Neural cell (in vitro differentiated cells): Measurements from ENCODE around the gene EMC10. TPM values are rescaled to one million over a fixed set of nuclear protein-coding genes. Genes with fewer than 3 reads are reported as not detected.
A peak's percentile ranks its signal among the peaks of the same experiment; 100 is the strongest.

ENCODE experiments used
- H2AFZ ChIP-seq: fragments of 200-600, 300-800 bp; sonication (generic), shearing (Covaris generic); 2 replicates; pipeline ENCODE4 v1.6.0; 2014; ENCODE audit warnings: low read depth, mild to moderate bottlenecking, antibody characterized with exemption, low read length, moderate library complexity
- H3F3A ChIP-seq: fragments of 200-600 bp; shearing (Covaris generic); 2 replicates; pipeline ENCODE4 v1.6.1; 2016; ENCODE audit warnings: mild to moderate bottlenecking, moderate library complexity, mixed read lengths, antibody characterized with exemption, low read length; ENCODE audit not compliant: insufficient read depth, poor library complexity, severe bottlenecking
- H3K27ac ChIP-seq: fragments of 200-600, 300-800 bp; sonication (generic), shearing (Covaris generic); 2 replicates; pipeline ENCODE4 v1.5.1; 2014; ENCODE audit warnings: mild to moderate bottlenecking, low read length, moderate library complexity
- H3K27me3 ChIP-seq: fragments of 300-800, 200-600 bp; sonication (generic), shearing (Covaris generic); 2 replicates; pipeline ENCODE4 v1.6.0; 2014; ENCODE audit warnings: mild to moderate bottlenecking, low read depth, low read length, moderate library complexity; ENCODE audit not compliant: insufficient read depth
- H3K36me3 ChIP-seq: fragments of 300-800, 200-600 bp; sonication (generic), shearing (Covaris generic); 2 replicates; pipeline ENCODE4 v1.5.1; 2014; ENCODE audit warnings: mild to moderate bottlenecking, antibody characterized with exemption, low read length, moderate library complexity; ENCODE audit not compliant: insufficient read depth
- H3K4me2 ChIP-seq: fragments of 300-800, 200-600 bp; sonication (generic), shearing (Covaris generic); 2 replicates; pipeline ENCODE4 v1.6.0; 2014; ENCODE audit warnings: mild to moderate bottlenecking, low read length
- H3K4me3 ChIP-seq: fragments of 300-800, 200-600 bp; sonication (generic), shearing (Covaris generic); 2 replicates; pipeline ENCODE4 v1.5.1; 2014; ENCODE audit warnings: mild to moderate bottlenecking, low read length, moderate library complexity
- H3K79me2 ChIP-seq: fragments of 200-600 bp; shearing (Covaris generic); replicated peaks from 2 replicates; pipeline ENCODE4 v1.6.0; 2014; ENCODE audit warnings: mild to moderate bottlenecking, low read length, moderate library complexity; ENCODE audit not compliant: insufficient read depth
- H3K9ac ChIP-seq: fragments of 300-800, 200-600 bp; sonication (generic), shearing (Covaris generic); 2 replicates; pipeline ENCODE4 v1.6.1; 2016; ENCODE audit warnings: mild to moderate bottlenecking, low read length, mixed read lengths
- H3K9me2 ChIP-seq: fragments of 200-600 bp; shearing (Covaris generic); 2 replicates; pipeline ENCODE4 v1.6.1; 2016; ENCODE audit warnings: mild to moderate bottlenecking, low read length, mixed read lengths; ENCODE audit not compliant: insufficient read depth
- H3K9me3 ChIP-seq: fragments of 200-600, 300-800 bp; sonication (generic), shearing (Covaris generic); 2 replicates; pipeline ENCODE4 v1.6.1; 2016; ENCODE audit warnings: mild to moderate bottlenecking, mixed run types, low read length, moderate library complexity, mixed read lengths
- H4K20me1 ChIP-seq: fragments of 200-600 bp; shearing (Covaris generic); 2 replicates; pipeline ENCODE4 v1.6.1; 2016; ENCODE audit warnings: mild to moderate bottlenecking, mixed run types; ENCODE audit not compliant: insufficient read depth
- CTCF ChIP-seq: fragments of 450-650 bp; IDR thresholded peaks from 2 replicates; pipeline ENCODE4 v1.5.1; 2014; ENCODE audit warnings: antibody characterized with exemption, mild to moderate bottlenecking, moderate library complexity; ENCODE audit not compliant: poor library complexity, severe bottlenecking
- EP300 ChIP-seq: fragments of 450-650 bp; conservative IDR thresholded peaks from 2 replicates; pipeline ENCODE4 v1.6.1; 2014; ENCODE audit warnings: antibody characterized with exemption, mild to moderate bottlenecking, moderate library complexity; ENCODE audit not compliant: poor library complexity, severe bottlenecking
- EZH2 ChIP-seq: fragments of 200-600, 300-800 bp; shearing (Covaris generic), sonication (generic); IDR thresholded peaks from 2 replicates; pipeline ENCODE4 v1.6.1; 2014; ENCODE audit warnings: antibody characterized with exemption, low read length, borderline replicate concordance, mild to moderate bottlenecking; ENCODE audit not compliant: insufficient read depth, poor library complexity, severe bottlenecking
- MXI1 ChIP-seq: fragments of 450-650 bp; conservative IDR thresholded peaks from 2 replicates; pipeline ENCODE4 v1.6.1; 2014; ENCODE audit warnings: antibody characterized with exemption, mild to moderate bottlenecking; ENCODE audit not compliant: poor library complexity, severe bottlenecking
- POLR2AphosphoS5 ChIP-seq: IDR thresholded peaks from 2 replicates; pipeline ENCODE4 v1.6.1; 2012
- RAD21 ChIP-seq: fragments of 450-650 bp; conservative IDR thresholded peaks from 2 replicates; pipeline ENCODE4 v1.6.1; 2014; ENCODE audit warnings: antibody characterized with exemption, mild to moderate bottlenecking, moderate library complexity
- REST ChIP-seq: IDR thresholded peaks from 2 replicates; pipeline ENCODE4 v1.6.1; 2012; ENCODE audit warnings: borderline replicate concordance
- SMC3 ChIP-seq: fragments of 450-650 bp; conservative IDR thresholded peaks from 2 replicates; pipeline ENCODE4 v1.6.1; 2014; ENCODE audit warnings: antibody characterized with exemption, mild to moderate bottlenecking, moderate library complexity; ENCODE audit not compliant: poor library complexity
- TAF1 ChIP-seq: IDR thresholded peaks from 2 replicates; pipeline ENCODE4 v1.6.1; 2012; ENCODE audit warnings: low read depth
- polyA minus RNA-seq: library from RNA; depleted of rRNA, polyadenylated mRNA; stranded (reverse); fragments of >200 nt; gene quantifications from 2 replicates; pipeline ENCODE4 v1.2.3, GENCODE V29; 2014
- polyA plus RNA-seq: library from polyadenylated mRNA; depleted of rRNA; stranded (reverse); fragments of >200 nt; gene quantifications from 2 replicates; pipeline ENCODE4 v1.2.3, GENCODE V29; 2014

EMC10 gene
- polyA plus RNA-seq, result 233 and 270 TPM in 2 replicates
- 126 and 135 TPM in 2 replicates for polyA minus RNA-seq

DNA sequence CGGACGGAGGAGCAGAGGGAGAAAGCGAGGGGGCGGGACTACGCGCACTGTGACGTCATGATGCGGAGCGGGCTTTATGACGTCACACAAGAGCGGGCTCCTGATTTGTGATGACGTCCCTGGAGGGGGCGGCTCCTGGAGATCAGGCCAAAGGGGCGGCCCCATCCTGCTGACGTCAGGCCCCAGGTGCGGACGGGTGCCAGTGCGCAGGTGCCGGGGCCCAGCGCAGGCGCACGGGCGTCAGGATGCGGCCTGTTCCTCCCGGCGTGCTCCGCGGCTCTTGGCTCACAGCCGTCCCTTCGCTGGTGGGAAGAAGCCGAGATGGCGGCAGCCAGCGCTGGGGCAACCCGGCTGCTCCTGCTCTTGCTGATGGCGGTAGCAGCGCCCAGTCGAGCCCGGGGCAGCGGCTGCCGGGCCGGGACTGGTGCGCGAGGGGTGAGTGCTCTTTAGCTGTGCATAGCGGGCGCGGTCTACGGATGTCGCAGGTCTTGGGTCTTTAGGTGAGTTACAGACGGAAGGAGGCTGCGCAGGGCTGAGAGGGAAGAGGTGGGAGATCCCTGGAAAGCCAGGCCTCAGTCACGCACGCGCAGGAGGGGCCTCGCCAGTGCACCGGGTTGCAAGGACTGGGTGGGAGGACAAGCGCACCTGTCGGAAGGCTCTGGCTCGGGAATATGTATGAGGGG, at the start of gene EMC10, which contains the start of gene GARIN5A:
EMC10 (plus strand) TSS at position 284 of the 683 bp plus-strand sequence; CDS start at position 322, 38 bp downstream.
GARIN5A (minus strand) TSS at position 625 of the 683 bp plus-strand sequence; CDS start at position 165, 460 bp downstream.
- Histone ChIP-seq H3K36me3 (no peaks in the 10 kb centered on the region), H3K79me2 (peaks cover 21% of the 10 kb centered on the region), H3F3A (peaks cover 3% of the 10 kb centered on the region), H3K4me3 (peak within 1 kb of the TSS; percentile 91), H4K20me1 (no peaks in the 10 kb centered on the region), H3K27ac (peak within 1 kb of the TSS; percentile 98), H3K9ac (peak within 1 kb of the TSS; percentile 98), H3K9me2 (no peaks in the 10 kb centered on the region), H2AFZ (peak within 1 kb of the TSS; percentile 71), H3K4me2 (peak within 1 kb of the TSS; percentile 59), H3K9me3 (no peaks in the 10 kb centered on the region), H3K27me3 (no peaks in the 10 kb centered on the region)
- no peak for TF ChIP-seq CTCF
- TF ChIP-seq POLR2AphosphoS5, result peak; percentile 97
- TF ChIP-seq MXI1, result peak; percentile 84
- no peak for TF ChIP-seq EZH2
- peak; percentile 93 for TF ChIP-seq REST
- peak; percentile 62 for TF ChIP-seq EP300
- TF ChIP-seq RAD21, result peak; percentile 71
- peak; percentile 96 for TF ChIP-seq TAF1
- peak; percentile 74 for TF ChIP-seq SMC3

GRCh38 chr19:50427318-50427925, 48.9 kb upstream of the EMC10 start:
- H3K27me3 ChIP-seq, result peaks cover 3% of the 10 kb centered on the region
- H3K9ac ChIP-seq, result no peak overlapping the region
- H3K4me2 ChIP-seq, result no peak overlapping the region
- H3K9me2 ChIP-seq, result no peaks in the 10 kb centered on the region
- H3F3A ChIP-seq, result no peaks in the 10 kb centered on the region
- no peak overlapping the region for H2AFZ ChIP-seq
- no peak for TF ChIP-seq SMC3
- TF ChIP-seq EZH2, result no peak
- TF ChIP-seq POLR2AphosphoS5, result no peak
- TF ChIP-seq REST, result no peak
- TF ChIP-seq EP300, result no peak
- no peak for TF ChIP-seq CTCF
- no peak for TF ChIP-seq MXI1
- TF ChIP-seq RAD21, result no peak
- no peak for TF ChIP-seq TAF1
- H3K4me3 ChIP-seq, result peak overlapping the region; percentile 23
- no peaks in the 10 kb centered on the region for H3K9me3 ChIP-seq
- no peaks in the 10 kb centered on the region for H3K79me2 ChIP-seq
- no peak overlapping the region for H3K27ac ChIP-seq
- no peaks in the 10 kb centered on the region for H3K36me3 ChIP-seq
- H4K20me1 ChIP-seq, result no peaks in the 10 kb centered on the region
